GM12864 (cell line): ENCODE data around the gene AVEN.

Source experiments
- DNase-seq: peaks from one replicate; pipeline ENCODE4 v3.0.0-alpha.2; 2011; ENCODE audit warnings: low read depth
- H3K4me3 ChIP-seq: 2 replicates; pipeline ENCODE4 v1.5.1; 2011; ENCODE audit warnings: mild to moderate bottlenecking, low read depth, low read length, control low read depth
- CTCF ChIP-seq: IDR thresholded peaks from 2 replicates; pipeline ENCODE4 v1.5.1; 2011; ENCODE audit warnings: low read depth, mild to moderate bottlenecking, moderate library complexity, low read length, control low read depth, inconsistent platforms; ENCODE audit errors: missing control alignments

Gene AVEN

DNA sequence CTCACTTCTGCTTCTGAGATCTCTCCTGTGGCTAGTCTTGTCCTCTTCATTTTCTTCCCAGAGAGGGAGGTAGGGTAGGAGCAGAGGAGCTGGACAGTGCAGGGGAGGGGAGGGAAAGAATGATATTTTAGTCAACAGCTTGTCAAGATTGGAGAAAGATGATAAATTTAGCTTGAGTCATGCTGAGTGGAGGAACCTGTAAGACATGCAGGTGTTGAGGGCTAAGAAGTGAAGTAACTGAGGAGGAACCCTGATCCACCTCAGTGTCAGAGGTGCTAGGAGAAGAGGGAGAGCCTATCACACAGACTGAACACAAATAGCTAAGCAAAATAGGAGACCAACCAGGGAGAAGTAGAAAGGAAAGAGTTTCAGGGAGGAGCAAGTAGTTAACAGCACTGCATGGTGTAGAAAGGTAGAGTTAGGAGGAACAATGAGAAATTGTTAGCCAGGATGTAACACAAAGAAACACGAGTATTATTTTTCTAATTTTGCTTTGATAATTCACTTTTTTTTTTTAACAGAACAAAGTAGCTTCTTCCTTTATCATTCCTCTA is 178.9 kb downstream of the AVEN start:
- no peak for DNase-seq
- no peak for TF ChIP-seq CTCF
- H3K4me3 ChIP-seq, result no peak overlapping the region

GRCh38 chr15:33858836-33859235 is 180.2 kb downstream of the AVEN start:
- no peak overlapping the region for H3K4me3 ChIP-seq
- no peak for DNase-seq
- no peak for TF ChIP-seq CTCF

- no peak for DNase-seq
- no peak overlapping the region for H3K4me3 ChIP-seq
- no peak for TF ChIP-seq CTCF
These were observed 181.3 kb downstream of the AVEN start for GRCh38 chr15:33857726-33858125.

- TF ChIP-seq CTCF, result no peak
- H3K4me3 ChIP-seq, result no peak overlapping the region
- no peak for DNase-seq
These were observed 186.4 kb downstream of the AVEN start for GRCh38 chr15:33852570-33852969.

DNA sequence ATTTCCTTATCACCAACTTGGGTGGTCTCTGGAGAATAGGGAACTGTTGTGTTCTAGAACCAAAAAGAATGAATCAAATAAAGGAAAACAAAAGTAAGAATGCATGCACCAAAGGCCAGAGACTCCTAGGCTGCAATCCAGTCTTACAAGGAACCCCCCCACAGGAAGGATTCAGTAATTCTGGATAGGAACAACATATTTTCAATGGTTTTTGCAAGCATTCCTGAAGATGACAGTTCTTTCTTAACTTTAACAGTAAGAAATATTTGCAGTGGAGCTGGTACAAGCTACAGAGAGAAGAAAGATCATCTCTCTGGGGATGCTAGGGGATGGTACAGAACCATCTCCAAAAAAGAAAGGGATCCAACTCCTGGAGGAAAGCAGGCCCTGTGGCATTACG is 186.9 kb downstream of the AVEN start:
- TF ChIP-seq CTCF, result no peak
- no peak for DNase-seq
- no peak overlapping the region for H3K4me3 ChIP-seq

GRCh38 chr15:33851079-33851478 is 187.9 kb downstream of the AVEN start:
- TF ChIP-seq CTCF, result no peak
- no peak for DNase-seq
- H3K4me3 ChIP-seq, result no peak overlapping the region

DNA sequence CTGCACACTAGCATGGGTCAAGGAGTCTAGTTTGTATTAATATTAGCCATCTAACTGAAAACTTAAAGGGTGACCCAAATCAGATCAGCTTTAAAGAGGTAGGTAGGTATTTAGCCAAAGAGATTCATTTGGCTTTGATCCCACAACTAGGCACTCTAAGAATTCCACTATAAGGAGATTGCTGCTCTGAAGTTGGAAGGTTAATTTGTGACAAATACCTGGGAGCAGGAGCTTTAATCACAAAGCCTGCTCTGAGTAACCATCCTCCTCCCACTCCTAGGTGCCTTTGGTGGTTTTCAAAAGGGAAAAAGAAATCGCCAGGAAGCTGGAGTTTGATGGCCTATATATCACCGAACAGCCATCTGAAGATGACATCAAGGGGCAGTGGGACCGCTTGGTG is 191.0 kb downstream of the AVEN start:
- no peak for DNase-seq
- H3K4me3 ChIP-seq, result no peak overlapping the region
- no peak for TF ChIP-seq CTCF
